ENCODE measurements around the gene CNTNAP2.

Gene CNTNAP2

DNA sequence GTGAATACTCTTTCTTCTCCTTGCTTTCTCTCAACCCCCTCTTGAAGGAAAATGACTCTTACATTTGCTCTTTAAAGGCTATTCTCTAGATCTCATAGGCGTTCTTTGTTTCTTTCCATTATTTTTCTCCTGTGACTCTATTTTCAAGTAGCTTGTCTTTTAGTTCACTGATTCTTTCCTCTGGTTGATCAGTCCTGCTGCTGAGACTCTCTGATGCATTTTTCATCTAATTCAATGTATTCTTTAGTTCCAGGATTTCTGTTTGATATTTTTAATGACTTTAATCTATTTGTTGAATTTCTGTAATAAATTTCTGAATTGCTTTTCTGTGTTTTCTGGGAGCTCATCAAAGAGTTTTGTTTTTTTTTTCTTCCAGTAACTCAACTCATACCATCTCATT is 397.7 kb downstream of the CNTNAP2 start:
- Histone ChIP-seq H3K4me3 (ENCODE audit: low read depth, low read length) (no peak overlapping the region), H3K36me3 (no peaks in the 10 kb centered on the region), H3K4me1 (no peaks in the 10 kb centered on the region), H3K27me3 (no peaks in the 10 kb centered on the region), H3K9me3 (no peaks in the 10 kb centered on the region; the same call in none of the 2 replicates)
- no peak for DNase-seq
- TF ChIP-seq, protein P1, sequence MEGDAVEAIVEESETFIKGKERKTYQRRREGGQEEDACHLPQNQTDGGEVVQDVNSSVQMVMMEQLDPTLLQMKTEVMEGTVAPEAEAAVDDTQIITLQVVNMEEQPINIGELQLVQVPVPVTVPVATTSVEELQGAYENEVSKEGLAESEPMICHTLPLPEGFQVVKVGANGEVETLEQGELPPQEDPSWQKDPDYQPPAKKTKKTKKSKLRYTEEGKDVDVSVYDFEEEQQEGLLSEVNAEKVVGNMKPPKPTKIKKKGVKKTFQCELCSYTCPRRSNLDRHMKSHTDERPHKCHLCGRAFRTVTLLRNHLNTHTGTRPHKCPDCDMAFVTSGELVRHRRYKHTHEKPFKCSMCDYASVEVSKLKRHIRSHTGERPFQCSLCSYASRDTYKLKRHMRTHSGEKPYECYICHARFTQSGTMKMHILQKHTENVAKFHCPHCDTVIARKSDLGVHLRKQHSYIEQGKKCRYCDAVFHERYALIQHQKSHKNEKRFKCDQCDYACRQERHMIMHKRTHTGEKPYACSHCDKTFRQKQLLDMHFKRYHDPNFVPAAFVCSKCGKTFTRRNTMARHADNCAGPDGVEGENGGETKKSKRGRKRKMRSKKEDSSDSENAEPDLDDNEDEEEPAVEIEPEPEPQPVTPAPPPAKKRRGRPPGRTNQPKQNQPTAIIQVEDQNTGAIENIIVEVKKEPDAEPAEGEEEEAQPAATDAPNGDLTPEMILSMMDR (IDR thresholded peaks at IDR 0.05; ENCODE audit: low read depth, low read length), result no peak

DNA sequence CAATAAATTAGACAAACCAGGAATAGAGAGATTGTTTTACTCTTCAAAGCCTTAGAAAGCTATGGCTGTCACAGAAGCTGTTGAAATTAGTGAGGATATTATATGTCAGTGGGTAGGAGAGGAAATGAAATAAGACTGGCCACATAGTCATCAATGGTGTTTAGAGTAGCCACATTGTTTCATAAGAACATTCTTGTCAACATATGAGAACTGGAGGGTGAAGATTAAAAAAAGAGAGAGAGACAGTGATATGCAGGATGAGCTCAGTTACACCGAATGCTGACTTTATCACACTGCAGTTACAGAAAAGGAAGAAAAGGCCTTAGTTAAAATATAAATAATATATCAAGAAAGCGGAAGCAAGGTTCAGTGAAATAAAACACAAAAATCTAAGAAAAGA is 412.0 kb downstream of the CNTNAP2 start:
- no peak overlapping the region for H3K4me3 ChIP-seq (ENCODE audit: low read depth, low read length)
- no peak for DNase-seq
- H3K4me1 ChIP-seq, result no peaks in the 10 kb centered on the region
- no peaks in the 10 kb centered on the region for H3K27me3 ChIP-seq
- H3K36me3 ChIP-seq, result no peaks in the 10 kb centered on the region
- TF ChIP-seq, protein P1 (IDR thresholded peaks at IDR 0.05; ENCODE audit: low read depth, low read length), result no peak
- H3K9me3 ChIP-seq, result no peaks in the 10 kb centered on the region

DNA sequence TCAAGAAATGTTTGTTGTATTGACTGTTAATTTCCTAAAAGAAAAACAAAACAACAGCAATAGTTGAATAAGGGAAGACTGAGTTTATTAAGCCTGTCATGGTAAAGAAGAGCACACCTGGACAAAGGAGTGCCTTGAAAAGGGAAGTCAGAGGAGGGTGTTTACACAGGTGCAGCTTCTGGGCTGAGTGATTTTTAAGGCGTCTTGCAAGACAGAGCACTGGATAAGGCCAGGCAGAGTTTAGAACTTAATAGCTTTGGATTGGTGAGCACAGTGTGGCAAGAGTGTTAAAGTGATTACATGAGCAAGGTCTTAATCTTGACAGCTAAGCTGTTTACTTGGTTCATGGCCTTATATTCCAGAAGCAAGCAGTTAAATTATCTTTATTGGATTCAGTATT is 423.2 kb downstream of the CNTNAP2 start:
- Histone ChIP-seq H3K4me1 (no peaks in the 10 kb centered on the region), H3K4me3 (ENCODE audit: low read depth, low read length) (no peak overlapping the region), H3K9me3 (peaks cover 3% of the 10 kb centered on the region; the same call in 1 of the 2 replicates), H3K27me3 (no peaks in the 10 kb centered on the region), H3K36me3 (no peaks in the 10 kb centered on the region)
- TF ChIP-seq, protein P1 (IDR thresholded peaks at IDR 0.05; ENCODE audit: low read depth, low read length), result no peak
- no peak for DNase-seq

DNA sequence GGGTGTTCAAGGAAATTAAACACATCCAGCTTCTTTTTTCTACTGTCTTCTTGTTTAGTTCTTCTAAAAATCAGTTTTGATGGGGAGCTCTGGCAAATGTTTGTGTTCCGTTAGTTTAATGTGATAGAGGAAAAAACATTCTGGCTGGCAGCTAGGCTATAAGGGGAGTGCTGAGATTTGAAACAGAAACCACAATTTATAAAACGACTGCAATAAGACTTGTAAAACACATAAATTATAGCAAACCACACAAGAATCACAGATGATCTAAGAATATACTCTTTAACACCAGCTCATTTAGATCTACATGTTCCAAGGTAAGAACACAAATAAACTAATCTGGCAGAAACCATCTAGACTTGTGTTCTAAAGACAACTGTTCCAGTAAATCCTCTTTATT is 425.5 kb downstream of the CNTNAP2 start:
- peaks cover 3% of the 10 kb centered on the region; the same call in 1 of the 2 replicates for H3K9me3 ChIP-seq
- no peaks in the 10 kb centered on the region for H3K4me1 ChIP-seq
- TF ChIP-seq, protein P1 (IDR thresholded peaks at IDR 0.05; ENCODE audit: low read depth, low read length), result no peak
- no peak for DNase-seq
- H3K36me3 ChIP-seq, result no peaks in the 10 kb centered on the region
- H3K4me3 ChIP-seq (ENCODE audit: low read depth, low read length), result no peak overlapping the region
- H3K27me3 ChIP-seq, result no peaks in the 10 kb centered on the region

DNA sequence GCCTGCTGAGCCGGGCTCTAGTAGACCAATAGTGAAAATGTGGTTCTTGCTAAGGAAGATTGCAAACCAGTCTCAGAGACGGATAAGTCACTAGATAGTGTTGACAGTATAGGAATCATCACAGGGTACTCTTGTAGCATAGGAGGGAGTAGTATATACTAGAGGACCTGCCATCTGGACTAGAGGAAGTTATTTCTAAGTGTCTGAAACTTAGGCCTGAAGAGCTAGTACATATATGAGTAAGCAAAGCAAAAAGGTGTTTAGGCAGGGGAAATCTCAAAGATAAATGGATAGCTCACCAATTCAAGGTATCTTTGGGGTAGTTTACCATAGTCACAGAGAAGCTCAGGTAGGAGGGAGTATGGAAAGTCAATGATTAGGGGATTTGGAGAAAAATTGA is 428.1 kb downstream of the CNTNAP2 start:
- no peak for DNase-seq
- Histone ChIP-seq H3K4me3 (ENCODE audit: low read depth, low read length) (no peak overlapping the region), H3K36me3 (no peaks in the 10 kb centered on the region), H3K4me1 (no peaks in the 10 kb centered on the region), H3K27me3 (no peaks in the 10 kb centered on the region), H3K9me3 (no peaks in the 10 kb centered on the region)
- TF ChIP-seq, protein P1 (IDR thresholded peaks at IDR 0.05; ENCODE audit: low read depth, low read length), result no peak

DNA sequence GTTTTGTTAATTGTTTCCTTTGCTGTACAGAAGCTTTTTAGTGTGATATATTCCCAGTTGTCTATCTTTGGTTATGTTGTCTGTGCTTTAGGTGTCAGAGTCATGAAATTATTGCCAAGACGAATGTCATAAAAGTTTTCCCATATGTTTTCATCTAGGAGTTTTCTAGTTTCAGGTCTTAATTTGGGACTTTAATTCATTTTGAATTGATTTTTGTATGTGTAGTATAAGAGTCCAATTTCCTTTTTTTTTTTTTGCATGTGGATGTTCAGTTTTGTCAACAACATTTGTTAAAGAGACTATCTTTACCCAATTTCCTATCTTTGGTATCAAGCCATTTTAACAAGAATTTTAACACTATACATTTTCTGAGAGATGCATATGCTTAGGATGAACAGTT is 432.2 kb downstream of the CNTNAP2 start:
- DNase-seq, result no peak
- Histone ChIP-seq H3K27me3 (no peaks in the 10 kb centered on the region), H3K4me3 (ENCODE audit: low read depth, low read length) (no peak overlapping the region), H3K9me3 (no peaks in the 10 kb centered on the region), H3K36me3 (no peaks in the 10 kb centered on the region), H3K4me1 (no peaks in the 10 kb centered on the region)
- TF ChIP-seq, protein P1 (IDR thresholded peaks at IDR 0.05; ENCODE audit: low read depth, low read length), result no peak
